Mesenteric fat pad (tissue), 1 donor: Measurements from ENCODE around the gene HIP1. TPM values are rescaled to one million over a fixed set of nuclear protein-coding genes. Genes with fewer than 3 reads are reported as not detected.
"Not testable (repeated sequence)": the region's sequence is repeated elsewhere in the genome, so short reads cannot be mapped to it uniquely, and the experiment has no call there.

Experiments used
- DNase-seq: peaks from one replicate; pipeline ENCODE4 v3.0.0-alpha.2; 2020; ENCODE audit warnings: low spot score
- total RNA-seq: library from RNA; stranded (reverse); fragmentation: NEBNext Ultra II Directional; extraction: Animal tissue kit (Norgen Biotek cat#: 25700); gene quantifications from one replicate; pipeline ENCODE4 v1.2.1, GENCODE V29; 2021
- donor health status: DM: yes; HTN: yes; CAD: no.

The HIP1 gene
- total RNA-seq, 1 donor from 2014 or later, result 38.4 TPM

- not testable (repeated sequence) for DNase-seq
Measured at GRCh38 chr7:75717746-75718145, 21.0 kb downstream of the HIP1 start.

GRCh38 chr7:75716992-75717626, 21.6 kb downstream of the HIP1 start:
- no peak for DNase-seq

- DNase-seq, result no peak
Measured at GRCh38 chr7:75715864-75716263, 22.9 kb downstream of the HIP1 start.

- no peak for DNase-seq
Measured at GRCh38 chr7:75712517-75713361, 26.0 kb downstream of the HIP1 start.

GRCh38 chr7:75711656-75712514, 26.9 kb downstream of the HIP1 start:
- DNase-seq, result no peak

- no peak for DNase-seq
Measured at GRCh38 chr7:75711076-75711475, 27.7 kb downstream of the HIP1 start.

- DNase-seq, result no peak
Measured at GRCh38 chr7:75704928-75705327, 33.8 kb downstream of the HIP1 start.

GRCh38 chr7:75702515-75702914, 36.2 kb downstream of the HIP1 start:
- DNase-seq, result no peak

GRCh38 chr7:75699993-75700392, 38.7 kb downstream of the HIP1 start:
- no peak for DNase-seq

- DNase-seq, result no peak
Measured at GRCh38 chr7:75698358-75698757, 40.4 kb downstream of the HIP1 start.

- no peak for DNase-seq
Measured at GRCh38 chr7:75696263-75697037, 42.3 kb downstream of the HIP1 start.

- DNase-seq, result no peak
Measured at GRCh38 chr7:75694638-75695399, 43.9 kb downstream of the HIP1 start.

- DNase-seq, result not testable (repeated sequence)
Measured at GRCh38 chr7:75693668-75694067, 45.1 kb downstream of the HIP1 start.

GRCh38 chr7:75691793-75692543, 46.8 kb downstream of the HIP1 start:
- peak; percentile 8 for DNase-seq

- DNase-seq, result no peak
Measured at GRCh38 chr7:75690121-75690523, 48.6 kb downstream of the HIP1 start.

- peak; percentile 62 for DNase-seq
Measured at GRCh38 chr7:75689246-75690099, 49.3 kb downstream of the HIP1 start.

GRCh38 chr7:75688200-75689136, 50.3 kb downstream of the HIP1 start:
- DNase-seq, result peak; percentile 84
